ENCODE results near the gene SUPT5H. TPM values are rescaled to one million over a fixed set of nuclear protein-coding genes. Genes with fewer than 3 reads are reported as not detected.

Gene SUPT5H
- total RNA-seq, 1 donor = 91.2 TPM

- peak overlapping the region; percentile 96 for H3K4me2 ChIP-seq (ENCODE audit: insufficient read depth, low read length)
- peaks cover 26% of the 10 kb centered on the region for H3K79me2 ChIP-seq (ENCODE audit: insufficient read depth, low read length)
- peaks cover 41% of the 10 kb centered on the region for H3K4me1 ChIP-seq (ENCODE audit: insufficient read depth, low read length)
- H3K36me3 ChIP-seq (ENCODE audit: insufficient read depth, low read length) = peaks cover 13% of the 10 kb centered on the region
- H3K4me3 ChIP-seq (ENCODE audit: insufficient read depth, low read length) = peak overlapping the region; percentile 83
- peak overlapping the region; percentile 81 for H3K27ac ChIP-seq (ENCODE audit: low read depth, low read length)
- TF ChIP-seq CTCF (IDR thresholded peaks at IDR 0.05; ENCODE audit: extremely low read depth, low read depth, low read length) = no peak
- no peak overlapping the region for H2AFZ ChIP-seq (ENCODE audit: low read length)
- no peaks in the 10 kb centered on the region for H3K9me3 ChIP-seq (ENCODE audit: low read depth, low read length)
- peaks cover 28% of the 10 kb centered on the region for H4K20me1 ChIP-seq (ENCODE audit: insufficient read depth, low read length)
- DNase-seq (ENCODE audit: insufficient read length, low spot score, missing footprints) = no peak
- no peaks in the 10 kb centered on the region for H3K27me3 ChIP-seq (ENCODE audit: insufficient read depth, low read length)
Measured at GRCh38 chr19:39405958-39406655, 39.3 kb upstream of the SUPT5H start.

- peak within 1 kb of the TSS; percentile 84 for H3K27ac ChIP-seq (ENCODE audit: low read depth, low read length)
- no peak within 1 kb of the TSS for H2AFZ ChIP-seq (ENCODE audit: low read length)
- peak within 1 kb of the TSS; percentile 96 for H3K4me2 ChIP-seq (ENCODE audit: insufficient read depth, low read length)
- TF ChIP-seq CTCF (IDR thresholded peaks at IDR 0.05; ENCODE audit: extremely low read depth, low read depth, low read length) = no peak
- no peaks in the 10 kb centered on the region for H3K27me3 ChIP-seq (ENCODE audit: insufficient read depth, low read length)
- H3K36me3 ChIP-seq (ENCODE audit: insufficient read depth, low read length) = peaks cover 13% of the 10 kb centered on the region
- peaks cover 39% of the 10 kb centered on the region for H3K4me1 ChIP-seq (ENCODE audit: insufficient read depth, low read length)
- peaks cover 26% of the 10 kb centered on the region for H3K79me2 ChIP-seq (ENCODE audit: insufficient read depth, low read length)
- peak within 1 kb of the TSS; percentile 83 for H3K4me3 ChIP-seq (ENCODE audit: insufficient read depth, low read length)
- H3K9me3 ChIP-seq (ENCODE audit: low read depth, low read length) = no peaks in the 10 kb centered on the region
- peaks cover 28% of the 10 kb centered on the region for H4K20me1 ChIP-seq (ENCODE audit: insufficient read depth, low read length)
- peak; percentile 99 for DNase-seq (ENCODE audit: insufficient read length, low spot score, missing footprints)
Measured at GRCh38 chr19:39406656-39407409, 38.5 kb upstream of the SUPT5H start, which contains the start of gene ZFP36. Gene ZFP36, plus strand, starts transcription at chr19:39406847. Its CDS starts 58 bp downstream, at chr19:39406905.

- no peak for TF ChIP-seq CTCF (IDR thresholded peaks at IDR 0.05; ENCODE audit: extremely low read depth, low read depth, low read length)
- DNase-seq (ENCODE audit: insufficient read length, low spot score, missing footprints) = no peak
- Histone ChIP-seq H3K79me2 (ENCODE audit: insufficient read depth, low read length) (peaks cover 26% of the 10 kb centered on the region), H3K27ac (ENCODE audit: low read depth, low read length) (peak overlapping the region; percentile 84), H2AFZ (ENCODE audit: low read length) (no peak overlapping the region), H3K4me1 (ENCODE audit: insufficient read depth, low read length) (peaks cover 34% of the 10 kb centered on the region), H3K36me3 (ENCODE audit: insufficient read depth, low read length) (peaks cover 13% of the 10 kb centered on the region), H3K9me3 (ENCODE audit: low read depth, low read length) (no peaks in the 10 kb centered on the region), H3K4me2 (ENCODE audit: insufficient read depth, low read length) (peak overlapping the region; percentile 96), H3K4me3 (ENCODE audit: insufficient read depth, low read length) (peak overlapping the region; percentile 83), H4K20me1 (ENCODE audit: insufficient read depth, low read length) (peaks cover 28% of the 10 kb centered on the region), H3K27me3 (ENCODE audit: insufficient read depth, low read length) (no peaks in the 10 kb centered on the region)
Measured at GRCh38 chr19:39407410-39407659, 38.0 kb upstream of the SUPT5H start.
